Measurements from ENCODE around the gene NUP54.

DNA sequence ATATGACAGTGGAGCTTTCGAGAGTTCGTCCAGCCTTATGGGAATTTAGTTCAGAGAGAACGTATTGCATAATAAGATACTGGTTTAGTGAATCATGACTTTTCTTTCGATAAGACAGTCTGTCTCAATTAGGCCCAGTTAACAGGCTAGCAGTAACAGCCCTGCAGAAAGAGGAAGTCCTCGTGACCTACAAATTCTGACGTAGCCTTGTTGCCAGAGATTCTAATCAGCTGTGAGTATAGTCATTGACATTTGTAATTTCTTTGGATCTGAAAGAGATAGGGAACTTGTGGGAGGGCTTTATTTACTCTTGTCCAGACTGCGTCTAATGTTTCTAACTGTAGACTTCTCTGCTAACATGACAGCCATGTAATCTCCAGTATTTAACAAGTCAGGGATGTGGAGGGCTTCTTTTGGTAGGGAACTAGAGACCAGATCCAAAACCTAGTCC is 57.9 kb downstream of the NUP54 start:
- TF ChIP-seq CTCF (conservative IDR thresholded peaks at IDR 0.05; ENCODE audit: low read depth, low read length) (no peak), EZH2 (IDR thresholded peaks at IDR 0.05; ENCODE audit: borderline replicate concordance, low read depth, low read length, poor library complexity, severe bottlenecking) (no peak)

Data from A673 (cell line).